HTERT RPE-1 (cell line): ENCODE measurements around the gene PRRG2.
"Not testable (repeated sequence)": the region's sequence is repeated elsewhere in the genome, so short reads cannot be mapped to it uniquely, and the experiment has no call there.

ENCODE experiments used
- in situ Hi-C: fragments of 300-500 bp; cut with MboI; formaldehyde crosslinking; loops from 4 replicates; pipeline ENCODE4 v1.14.3; 2020; ENCODE audit warnings: low sequenced_read_pairs

PRRG2 gene

GRCh38 chr19:49599378-49600295, 18.5 kb downstream of the PRRG2 start:
- in situ Hi-C loops: no loop called here

DNA sequence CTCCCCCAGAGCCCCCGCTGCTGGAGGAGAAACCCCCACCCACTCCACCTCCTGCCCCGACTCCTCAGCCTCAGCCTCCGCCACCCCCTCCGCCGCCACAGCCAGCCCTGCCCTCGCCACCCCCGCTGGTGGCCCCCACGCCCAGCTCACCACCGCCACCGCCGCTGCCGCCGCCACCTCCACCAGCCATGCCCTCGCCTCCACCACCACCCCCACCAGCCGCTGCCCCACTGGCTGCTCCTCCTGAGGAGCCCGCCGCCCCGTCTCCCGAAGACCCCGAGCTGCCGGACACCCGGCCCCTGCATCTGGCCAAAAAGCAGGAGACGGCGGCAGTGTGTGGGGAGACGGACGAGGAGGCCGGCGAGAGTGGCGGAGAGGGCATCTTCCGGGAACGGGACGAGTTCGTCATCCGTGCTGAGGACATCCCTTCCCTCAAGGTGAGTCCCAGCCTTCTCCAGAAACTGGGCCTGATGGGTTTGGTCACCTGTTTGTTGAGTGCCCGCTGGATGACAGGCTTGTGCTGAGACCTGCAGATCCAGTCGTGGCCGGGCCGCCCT, 20.4 kb downstream of the PRRG2 start:
- in situ Hi-C loops: no loop called here

DNA sequence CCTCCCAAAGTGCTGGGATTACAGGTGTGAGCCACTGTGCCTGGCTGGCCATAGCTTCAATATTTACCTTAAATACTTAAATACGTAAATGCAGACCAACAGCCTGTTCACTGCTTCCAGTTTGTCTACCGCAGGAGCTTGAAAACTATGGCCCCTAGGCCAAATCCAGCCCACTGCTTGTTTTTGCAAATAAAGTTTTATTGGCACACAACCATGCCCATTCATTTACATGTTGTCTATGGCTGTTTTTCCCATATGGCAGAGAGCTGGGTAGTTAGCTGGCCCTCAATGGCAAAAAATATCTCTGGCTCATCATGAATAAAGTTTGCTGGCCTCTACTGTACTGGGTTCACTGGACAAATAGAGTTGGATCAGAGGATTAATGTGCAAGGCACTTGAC, 21.7 kb downstream of the PRRG2 start:
- in situ Hi-C loops: no loop called here

DNA sequence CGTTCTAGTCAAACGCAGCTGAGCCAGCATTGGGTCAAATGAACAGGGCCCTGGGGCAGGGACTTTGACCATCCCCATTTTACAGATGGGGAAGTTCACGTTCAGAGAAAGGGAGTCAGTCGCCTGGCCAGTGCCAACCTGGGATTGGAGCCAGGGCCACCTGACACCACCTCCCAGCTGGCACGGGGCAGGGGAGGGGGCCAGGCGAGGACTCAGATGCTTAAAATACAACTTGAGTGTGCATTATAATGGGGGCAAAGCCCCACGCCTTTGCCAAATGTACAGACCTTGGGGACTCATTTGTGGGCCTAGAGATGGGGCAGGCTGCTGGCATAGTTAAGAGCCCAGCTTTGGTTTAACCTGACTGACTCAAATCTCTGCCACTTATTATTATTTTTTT, 24.5 kb downstream of the PRRG2 start:
- in situ Hi-C loops: no loop called here

DNA sequence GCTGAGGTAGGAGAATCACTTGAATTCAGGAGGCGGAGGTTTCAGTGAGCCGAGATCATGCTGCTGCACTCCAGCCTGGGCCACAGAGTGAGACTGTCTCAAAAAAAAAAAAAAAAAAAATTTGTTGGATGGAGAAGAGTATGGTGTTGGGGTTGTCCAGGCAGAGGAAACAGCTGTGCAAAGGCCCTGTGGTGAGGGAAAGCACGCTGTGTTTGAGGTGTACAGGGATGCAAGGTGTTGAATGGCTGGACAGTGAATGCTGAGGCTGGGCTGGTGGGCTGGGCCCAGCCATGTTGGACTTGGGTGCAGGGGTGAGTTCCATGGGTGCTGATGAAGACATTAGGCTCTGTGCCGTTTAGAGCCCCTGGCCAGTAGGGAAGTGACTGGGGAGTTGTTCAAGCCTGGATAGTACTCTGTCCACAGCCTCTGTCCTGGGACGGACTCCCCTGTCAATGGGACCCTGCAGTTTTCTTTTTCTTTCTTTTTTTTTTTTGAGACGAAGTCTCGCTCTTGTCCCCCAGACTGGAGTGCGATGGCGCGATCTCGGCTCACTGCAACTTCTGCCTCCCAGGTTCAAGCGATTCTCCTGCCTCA, 28.5 kb downstream of the PRRG2 start:
- in situ Hi-C loops: no loop called here

GRCh38 chr19:49613374-49613773, 32.3 kb downstream of the PRRG2 start:
- in situ Hi-C loops: no loop called here

DNA sequence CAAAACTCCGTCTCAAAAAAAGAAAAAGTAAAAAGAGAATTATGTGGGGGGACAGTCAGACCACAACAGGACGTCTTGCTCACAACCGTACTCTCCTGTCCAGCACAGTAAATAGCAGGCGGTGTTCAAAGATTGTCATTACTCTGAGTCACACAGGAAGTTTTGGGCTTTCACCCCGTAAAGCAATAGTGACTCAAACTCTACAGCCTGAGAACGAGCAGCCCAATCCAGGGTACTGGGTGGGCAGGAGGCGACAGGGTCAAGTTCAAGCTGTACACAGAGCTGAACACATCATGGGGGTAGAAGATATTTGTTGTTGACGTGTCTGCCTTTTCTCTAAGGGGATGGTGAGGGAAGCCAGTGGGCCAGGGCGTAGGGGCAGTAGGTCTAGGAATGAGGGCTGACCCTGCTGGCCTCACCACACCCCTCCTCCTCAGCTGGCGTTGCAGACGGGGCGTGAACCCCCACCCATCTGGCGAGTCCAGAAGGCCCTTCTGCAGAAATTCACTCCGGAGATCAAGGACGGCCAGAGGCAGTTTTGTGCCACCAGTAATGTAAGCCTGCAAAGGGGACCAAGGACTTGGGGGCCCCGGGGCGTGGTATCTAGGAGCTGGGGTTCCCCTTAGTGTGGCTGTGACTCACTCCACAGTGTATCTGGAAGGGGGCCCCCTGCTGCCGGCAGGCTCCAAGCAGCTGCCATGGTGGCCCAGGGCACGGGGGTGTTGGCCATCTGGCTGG, 33.1 kb downstream of the PRRG2 start:
- in situ Hi-C loops: no loop called here

DNA sequence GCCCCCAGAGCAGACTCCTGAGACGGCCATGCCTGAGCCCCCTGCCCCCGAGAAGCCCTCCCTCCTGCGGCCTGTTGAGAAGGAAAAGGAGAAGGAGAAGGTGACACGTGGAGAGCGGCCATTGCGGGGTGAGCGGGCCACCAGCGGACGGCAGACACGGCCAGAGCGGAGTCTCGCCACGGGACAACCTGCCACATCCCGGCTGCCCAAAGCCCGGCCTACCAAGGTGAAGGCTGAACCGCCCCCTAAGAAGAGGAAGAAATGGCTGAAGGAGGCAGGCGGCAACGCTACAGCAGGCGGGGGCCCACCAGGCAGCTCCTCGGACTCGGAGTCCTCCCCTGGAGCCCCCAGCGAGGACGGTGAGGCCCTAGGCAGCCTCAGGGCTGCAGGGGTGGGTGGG, 34.7 kb downstream of the PRRG2 start:
- in situ Hi-C loops: no loop called here

GRCh38 chr19:49616532-49616931, 35.4 kb downstream of the PRRG2 start:
- in situ Hi-C loops: no loop called here

GRCh38 chr19:49616945-49617344, 35.8 kb downstream of the PRRG2 start:
- in situ Hi-C loops: no loop called here

GRCh38 chr19:49617860-49618259, 36.7 kb downstream of the PRRG2 start:
- in situ Hi-C loops: not testable (repeated sequence)

DNA sequence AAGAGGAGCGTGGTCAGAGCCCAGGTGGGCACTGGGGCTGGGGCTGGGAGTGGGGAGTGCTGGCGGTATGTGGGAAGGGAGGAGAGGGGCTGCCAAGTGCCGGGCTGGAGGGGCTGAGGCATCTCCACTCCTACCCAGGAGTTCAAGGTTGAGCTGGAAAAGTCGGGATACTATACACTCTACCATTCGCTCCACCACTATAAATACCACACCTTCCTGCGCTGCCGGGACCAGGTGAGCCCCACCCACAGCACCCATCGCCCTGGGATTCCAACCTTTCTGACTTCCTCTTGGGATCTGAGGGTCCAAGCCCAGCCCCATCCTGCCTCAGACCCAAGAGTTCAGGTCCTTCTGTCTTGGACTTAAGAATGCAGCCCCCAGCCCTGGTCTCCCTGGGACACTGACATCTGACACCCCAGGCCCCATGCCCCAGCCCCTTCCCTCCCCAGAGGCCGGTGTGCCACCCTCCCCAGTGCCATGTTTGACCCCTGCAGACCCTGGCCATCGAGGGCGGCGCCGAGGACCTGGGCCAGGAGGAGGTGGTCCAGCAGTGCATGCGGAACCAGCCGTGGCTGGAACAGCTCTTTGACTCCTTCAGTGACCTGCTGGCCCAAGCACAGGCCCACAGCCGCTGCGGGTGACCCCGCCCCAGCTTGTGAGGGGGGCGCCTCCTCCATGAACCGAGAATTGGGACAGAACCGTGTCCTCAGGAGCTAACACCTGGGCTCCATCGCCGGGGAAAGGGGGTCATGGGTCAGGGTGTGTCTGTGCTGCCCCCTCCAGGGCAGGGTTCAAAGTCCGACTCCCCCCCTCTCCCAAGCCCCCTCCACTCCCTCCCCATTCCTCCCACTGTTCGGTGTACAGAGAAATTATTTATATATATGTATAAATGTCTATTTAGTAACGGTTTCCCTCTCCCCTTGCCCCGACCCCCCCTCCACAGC, 44.1 kb downstream of the PRRG2 start:
- in situ Hi-C loops: no loop called here

DNA sequence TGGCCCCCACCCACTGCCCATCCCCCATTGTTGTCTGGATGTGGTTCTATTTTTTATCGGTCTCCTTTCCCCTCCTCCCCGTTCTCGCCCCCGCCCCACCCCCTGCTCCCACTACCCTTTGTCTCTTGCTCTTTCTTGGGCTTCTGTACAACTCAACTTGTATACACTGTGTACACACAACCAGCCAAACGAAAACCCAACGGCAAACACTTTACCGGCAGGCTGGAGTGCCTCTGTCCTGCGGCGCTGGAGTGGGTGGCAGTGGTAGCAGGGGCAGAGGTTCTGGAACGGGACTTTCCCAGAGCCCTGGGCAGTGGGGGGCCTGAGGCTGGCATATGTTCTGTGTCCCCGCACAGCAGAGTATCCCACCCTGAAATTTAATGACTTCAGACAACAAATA, 45.1 kb downstream of the PRRG2 start:
- in situ Hi-C loops: no loop called here

- in situ Hi-C loops: no loop called here
Measured at GRCh38 chr19:49629659-49630058, 48.5 kb downstream of the PRRG2 start.

- in situ Hi-C loops: no loop called here
Measured at GRCh38 chr19:49631014-49631588, 50.0 kb downstream of the PRRG2 start.

GRCh38 chr19:49631610-49632192, 50.6 kb downstream of the PRRG2 start:
- in situ Hi-C loops: no loop called here

GRCh38 chr19:49632576-49632975, 51.5 kb downstream of the PRRG2 start:
- in situ Hi-C loops: no loop called here

- in situ Hi-C loops: not testable (repeated sequence)
Measured at GRCh38 chr19:49633273-49633672, 52.2 kb downstream of the PRRG2 start.

- in situ Hi-C loops: no loop called here
Measured at GRCh38 chr19:49635530-49636232, 54.6 kb downstream of the PRRG2 start.
